Measurements from ENCODE around the gene DGAT2. TPM values are rescaled to one million over a fixed set of nuclear protein-coding genes. Genes with fewer than 3 reads are reported as not detected.

The DGAT2 gene
- total and polyA plus RNA-seq, 8 donors, result 0.56 to 15.7 (median 2.2) TPM

DNA sequence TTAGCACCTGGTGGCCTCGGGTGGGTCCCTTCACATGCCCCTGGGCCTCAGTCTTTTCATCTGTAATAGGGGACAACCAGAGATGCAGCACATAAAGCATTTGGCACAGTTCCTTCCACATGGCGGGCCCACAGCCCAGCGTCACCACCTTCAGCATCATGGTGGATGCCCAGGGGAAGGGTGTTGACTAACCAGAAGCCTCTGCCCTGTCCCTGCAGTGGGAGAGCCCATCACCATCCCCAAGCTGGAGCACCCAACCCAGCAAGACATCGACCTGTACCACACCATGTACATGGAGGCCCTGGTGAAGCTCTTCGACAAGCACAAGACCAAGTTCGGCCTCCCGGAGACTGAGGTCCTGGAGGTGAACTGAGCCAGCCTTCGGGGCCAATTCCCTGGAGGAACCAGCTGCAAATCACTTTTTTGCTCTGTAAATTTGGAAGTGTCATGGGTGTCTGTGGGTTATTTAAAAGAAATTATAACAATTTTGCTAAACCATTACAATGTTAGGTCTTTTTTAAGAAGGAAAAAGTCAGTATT is 31.6 kb downstream of the DGAT2 start:
- no peak for ATAC-seq
- TF ChIP-seq, protein P1, sequence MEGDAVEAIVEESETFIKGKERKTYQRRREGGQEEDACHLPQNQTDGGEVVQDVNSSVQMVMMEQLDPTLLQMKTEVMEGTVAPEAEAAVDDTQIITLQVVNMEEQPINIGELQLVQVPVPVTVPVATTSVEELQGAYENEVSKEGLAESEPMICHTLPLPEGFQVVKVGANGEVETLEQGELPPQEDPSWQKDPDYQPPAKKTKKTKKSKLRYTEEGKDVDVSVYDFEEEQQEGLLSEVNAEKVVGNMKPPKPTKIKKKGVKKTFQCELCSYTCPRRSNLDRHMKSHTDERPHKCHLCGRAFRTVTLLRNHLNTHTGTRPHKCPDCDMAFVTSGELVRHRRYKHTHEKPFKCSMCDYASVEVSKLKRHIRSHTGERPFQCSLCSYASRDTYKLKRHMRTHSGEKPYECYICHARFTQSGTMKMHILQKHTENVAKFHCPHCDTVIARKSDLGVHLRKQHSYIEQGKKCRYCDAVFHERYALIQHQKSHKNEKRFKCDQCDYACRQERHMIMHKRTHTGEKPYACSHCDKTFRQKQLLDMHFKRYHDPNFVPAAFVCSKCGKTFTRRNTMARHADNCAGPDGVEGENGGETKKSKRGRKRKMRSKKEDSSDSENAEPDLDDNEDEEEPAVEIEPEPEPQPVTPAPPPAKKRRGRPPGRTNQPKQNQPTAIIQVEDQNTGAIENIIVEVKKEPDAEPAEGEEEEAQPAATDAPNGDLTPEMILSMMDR (IDR thresholded peaks at IDR 0.05), result no peak
- Histone ChIP-seq H3K27ac (no peak overlapping the region), H3K4me1 (peaks cover 0 to 11% (median 6%) of the 10 kb centered on the region in 3 donors), H3K4me3 (no peak overlapping the region), H3K9me3 (no peaks in the 10 kb centered on the region), H3K36me3 (no peaks in the 10 kb centered on the region), H3K27me3 (no peaks in the 10 kb centered on the region)
- WGBS, 2 donors, result 97 to 98% methylated on average over 8 of the region's 8 CpGs
- peak in 1 of 6 donors; percentile 48 for DNase-seq
- FAIRE-seq, result no peak
- intact Hi-C loops (cut with DNase I), result loop anchor here in 2 of 3 donors (5.0 to 10.0 kb wide), 2 partner anchors 65 to 67 kb away; no protein-coding TSS in a partner anchor

DNA sequence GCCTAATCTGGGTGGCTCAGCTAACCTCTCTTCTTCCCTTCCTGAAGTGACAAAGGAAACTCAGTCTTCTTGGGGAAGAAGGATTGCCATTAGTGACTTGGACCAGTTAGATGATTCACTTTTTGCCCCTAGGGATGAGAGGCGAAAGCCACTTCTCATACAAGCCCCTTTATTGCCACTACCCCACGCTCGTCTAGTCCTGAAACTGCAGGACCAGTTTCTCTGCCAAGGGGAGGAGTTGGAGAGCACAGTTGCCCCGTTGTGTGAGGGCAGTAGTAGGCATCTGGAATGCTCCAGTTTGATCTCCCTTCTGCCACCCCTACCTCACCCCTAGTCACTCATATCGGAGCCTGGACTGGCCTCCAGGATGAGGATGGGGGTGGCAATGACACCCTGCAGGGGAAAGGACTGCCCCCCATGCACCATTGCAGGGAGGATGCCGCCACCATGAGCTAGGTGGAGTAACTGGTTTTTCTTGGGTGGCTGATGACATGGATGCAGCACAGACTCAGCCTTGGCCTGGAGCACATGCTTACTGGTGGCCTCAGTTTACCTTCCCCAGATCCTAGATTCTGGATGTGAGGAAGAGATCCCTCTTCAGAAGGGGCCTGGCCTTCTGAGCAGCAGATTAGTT is 32.3 kb downstream of the DGAT2 start:
- no peaks in the 10 kb centered on the region for H3K36me3 ChIP-seq
- no peak for FAIRE-seq
- H3K4me1 ChIP-seq, result peaks cover 0 to 4% (median 3%) of the 10 kb centered on the region in 3 donors
- H3K9me3 ChIP-seq, result no peaks in the 10 kb centered on the region
- DNase-seq, result peak in 1 of 6 donors; percentile 24
- no peak for ATAC-seq
- TF ChIP-seq, protein P1 (IDR thresholded peaks at IDR 0.05), result no peak
- no peaks in the 10 kb centered on the region for H3K27me3 ChIP-seq
- no peak overlapping the region for H3K27ac ChIP-seq
- no peak overlapping the region for H3K4me3 ChIP-seq
- WGBS, 2 donors, result 68 to 77% methylated on average over 6 of the region's 6 CpGs
- intact Hi-C loops (cut with DNase I), result loop anchor here in 2 of 3 donors (5.0 to 10.0 kb wide), 2 partner anchors 64 to 66 kb away; no protein-coding TSS in a partner anchor

DNA sequence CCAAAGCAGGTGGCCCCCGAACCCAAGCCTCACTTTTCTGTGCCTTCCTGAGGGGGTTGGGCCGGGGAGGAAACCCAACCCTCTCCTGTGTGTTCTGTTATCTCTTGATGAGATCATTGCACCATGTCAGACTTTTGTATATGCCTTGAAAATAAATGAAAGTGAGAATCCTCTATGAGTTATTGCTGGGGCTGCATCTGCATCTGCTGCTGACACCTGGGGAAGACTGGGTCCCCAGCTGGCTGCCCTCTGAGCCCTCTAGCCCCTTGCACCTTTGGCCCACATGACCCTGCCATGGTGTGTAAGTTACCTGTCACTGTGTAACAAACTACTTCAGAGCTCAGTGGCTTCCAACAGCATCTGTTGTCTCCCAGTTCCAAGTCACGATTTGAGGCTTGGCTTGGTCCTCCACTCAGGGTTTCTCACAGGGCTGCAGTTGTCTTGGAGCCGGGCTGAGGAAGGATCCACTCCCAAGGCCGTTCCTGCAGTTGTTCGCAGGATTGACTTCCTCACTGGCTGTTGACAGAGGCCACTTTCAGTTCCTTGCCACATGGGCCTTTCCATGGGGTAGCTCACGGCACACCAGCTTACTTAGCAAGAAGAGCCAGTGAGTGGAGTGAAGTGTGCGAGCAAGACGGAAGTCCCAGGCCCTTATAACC is 32.9 kb downstream of the DGAT2 start:
- no peaks in the 10 kb centered on the region for H3K4me1 ChIP-seq
- 86 to 91% methylated on average over 9 of the region's 9 CpGs for WGBS, 2 donors
- DNase-seq, result peak in 1 of 6 donors; percentile 21
- H3K4me3 ChIP-seq, result no peak overlapping the region
- H3K27ac ChIP-seq, result no peak overlapping the region
- TF ChIP-seq, protein P1 (IDR thresholded peaks at IDR 0.05), result no peak
- intact Hi-C loops (cut with DNase I), result loop anchor here in 2 of 3 donors (5.0 to 10.0 kb wide), 2 partner anchors 63 to 66 kb away; no protein-coding TSS in a partner anchor
- no peaks in the 10 kb centered on the region for H3K9me3 ChIP-seq
- H3K36me3 ChIP-seq, result no peaks in the 10 kb centered on the region
- H3K27me3 ChIP-seq, result no peaks in the 10 kb centered on the region
- ATAC-seq, result peak in 2 of 4 donors; percentile 26 to 60
- no peak for FAIRE-seq

DNA sequence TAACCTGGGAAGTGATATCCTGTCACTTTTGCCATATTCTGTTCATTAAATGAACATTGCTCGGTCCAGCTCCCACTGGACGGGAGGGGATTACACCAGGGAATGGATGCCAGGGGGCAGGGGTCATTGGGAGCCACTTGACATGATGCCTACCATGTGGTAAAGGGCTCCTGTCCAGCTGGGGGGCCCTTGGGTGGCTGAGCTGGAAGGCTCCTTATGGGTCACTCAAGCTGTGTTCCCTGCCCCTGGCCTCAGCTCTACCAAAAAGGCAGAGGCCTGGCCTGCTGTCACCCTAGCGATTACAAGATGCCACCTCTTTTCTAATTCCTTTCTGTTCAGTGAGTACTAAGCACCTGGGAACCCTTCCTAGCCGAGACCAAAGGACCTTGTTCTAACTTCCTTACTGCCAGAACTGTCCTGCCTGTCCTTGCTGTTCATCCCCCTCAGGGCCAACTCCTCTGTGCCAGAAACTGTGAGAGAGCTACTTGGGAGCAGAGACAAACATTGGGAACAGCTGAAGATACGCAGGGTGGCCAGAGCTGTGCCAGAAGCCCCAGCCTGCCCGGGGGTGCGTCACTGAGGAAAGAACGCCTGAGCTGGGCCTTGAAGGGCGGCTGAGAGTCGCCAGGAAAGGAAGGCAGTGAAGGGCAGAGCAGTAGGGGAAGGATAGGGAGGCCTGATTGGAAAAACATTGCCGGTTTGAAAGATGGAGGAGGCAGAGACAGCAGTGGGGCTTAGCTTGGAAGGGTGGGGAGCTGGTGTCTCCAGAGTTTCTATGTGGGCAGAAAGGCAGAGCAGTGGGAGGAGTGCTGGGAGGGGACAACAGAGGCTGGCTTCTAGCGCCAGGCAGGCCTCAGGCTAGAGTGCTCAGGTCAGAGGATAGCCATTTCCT is 33.7 kb downstream of the DGAT2 start:
- 85 to 95% methylated on average over 12 of the region's 12 CpGs for WGBS, 2 donors
- Histone ChIP-seq H3K36me3 (no peaks in the 10 kb centered on the region), H3K9me3 (no peaks in the 10 kb centered on the region), H3K4me3 (no peak overlapping the region), H3K27ac (no peak overlapping the region), H3K4me1 (no peaks in the 10 kb centered on the region), H3K27me3 (no peaks in the 10 kb centered on the region)
- DNase-seq (peak in 1 of 6 donors; percentile 42), FAIRE-seq (no peak), ATAC-seq (no peak)
- TF ChIP-seq, protein P1 (IDR thresholded peaks at IDR 0.05), result no peak
- intact Hi-C loops (cut with DNase I), result loop anchor here in 2 of 3 donors (5.0 to 10.0 kb wide), 2 partner anchors 63 to 65 kb away; no protein-coding TSS in a partner anchor
